Thoracic aorta (tissue), 2 donors: ENCODE results near the gene FBXW5. TPM values are rescaled to one million over a fixed set of nuclear protein-coding genes. Genes with fewer than 3 reads are reported as not detected.

Source experiments
- ATAC-seq: fragments of 150-250 bp; one replicate; pipeline ENCODE4 v1.8.0; 2017; ENCODE audit warnings: low read depth; ENCODE audit not compliant: insufficient number of reproducible peaks, low FRiP score
- DNase-seq: peaks from one replicate; pipeline ENCODE4 v3.0.0-alpha.2; 2020; ENCODE audit warnings: low spot score
- H3K27ac ChIP-seq, 2 donors: fragments of 200-600 bp; sonication (generic); 1 replicate in 1 of 2; 2 replicates in 1 of 2; pipeline ENCODE4 v1.5.1; 2016; ENCODE audit warnings: mild to moderate bottlenecking in 2 of 2, moderate library complexity in 2 of 2
- H3K27me3 ChIP-seq: fragments of 200-600 bp; sonication (generic); replicated peaks from 2 replicates; pipeline ENCODE4 v1.6.0; 2016; ENCODE audit warnings: mild to moderate bottlenecking; ENCODE audit not compliant: insufficient read depth
- H3K36me3 ChIP-seq: fragments of 200-600 bp; sonication (generic); one replicate; pipeline ENCODE4 v1.5.1; 2016
- H3K4me1 ChIP-seq, 2 donors: fragments of 200-600 bp; sonication (generic); 1 replicate in 1 of 2; 2 replicates in 1 of 2; pipeline versions ENCODE4 v1.5.1 to v1.6.0; 2016; ENCODE audit warnings: low read depth in 2 of 2, mild to moderate bottlenecking in 1 of 2; ENCODE audit not compliant: control insufficient read depth in 1 of 2
- H3K4me3 ChIP-seq: fragments of 200-600 bp; sonication (generic); 2 replicates; pipeline ENCODE4 v1.5.1; 2016; ENCODE audit warnings: mild to moderate bottlenecking
- H3K9me3 ChIP-seq: fragments of 200-600 bp; sonication (generic); 2 replicates; pipeline ENCODE4 v1.5.1; 2016
- CTCF ChIP-seq: fragments of 200-600 bp; sonication (generic); IDR thresholded peaks from one replicate; pipeline ENCODE4 v1.5.1; 2019; ENCODE audit warnings: antibody characterized with exemption
- total RNA-seq, 2 donors: library from RNA; depleted of rRNA; stranded (reverse); fragments of >200 nt; gene quantifications; one replicate each; pipeline versions ENCODE4 v1.1.0 to v1.2.3, GENCODE V29; 2016

Gene FBXW5
- total RNA-seq, 2 donors from 2014 or later, result 176 to 383 TPM

- no peak for TF ChIP-seq CTCF
- no peak overlapping the region for H3K4me3 ChIP-seq
- no peak for ATAC-seq
- H3K36me3 ChIP-seq, result no peaks in the 10 kb centered on the region
- H3K27ac ChIP-seq, result no peak overlapping the region
- peaks cover 0 to under 1% of the 10 kb centered on the region in 2 donors for H3K4me1 ChIP-seq
- H3K9me3 ChIP-seq, result no peaks in the 10 kb centered on the region
- no peak for DNase-seq
- H3K27me3 ChIP-seq, result no peaks in the 10 kb centered on the region
These were observed 27.8 kb upstream of the FBXW5 start for GRCh38 chr9:136972335-136972734.

GRCh38 chr9:136971746-136972145 lies 27.2 kb upstream of the FBXW5 start:
- Histone ChIP-seq H3K36me3 (no peaks in the 10 kb centered on the region), H3K4me3 (no peak overlapping the region), H3K4me1 (no peaks in the 10 kb centered on the region), H3K9me3 (no peaks in the 10 kb centered on the region), H3K27ac (no peak overlapping the region), H3K27me3 (no peaks in the 10 kb centered on the region)
- TF ChIP-seq CTCF, result no peak
- ATAC-seq (no peak), DNase-seq (no peak)

GRCh38 chr9:136970361-136970760 lies 25.8 kb upstream of the FBXW5 start:
- TF ChIP-seq CTCF, result no peak
- H3K36me3 ChIP-seq, result no peaks in the 10 kb centered on the region
- H3K27me3 ChIP-seq, result no peaks in the 10 kb centered on the region
- no peak overlapping the region for H3K27ac ChIP-seq
- no peak for ATAC-seq
- H3K4me3 ChIP-seq, result no peak overlapping the region
- H3K9me3 ChIP-seq, result no peaks in the 10 kb centered on the region
- no peak for DNase-seq
- H3K4me1 ChIP-seq, result peaks cover 0 to 7% of the 10 kb centered on the region in 2 donors

GRCh38 chr9:136969774-136970173 lies 25.2 kb upstream of the FBXW5 start:
- no peaks in the 10 kb centered on the region for H3K36me3 ChIP-seq
- no peaks in the 10 kb centered on the region for H3K9me3 ChIP-seq
- H3K4me1 ChIP-seq, result peaks cover 0 to 7% of the 10 kb centered on the region in 2 donors
- ATAC-seq (no peak), DNase-seq (no peak)
- no peak overlapping the region for H3K27ac ChIP-seq
- no peak overlapping the region for H3K4me3 ChIP-seq
- TF ChIP-seq CTCF, result no peak
- H3K27me3 ChIP-seq, result no peaks in the 10 kb centered on the region

GRCh38 chr9:136969150-136969549 lies 24.6 kb upstream of the FBXW5 start:
- Histone ChIP-seq H3K4me1 (peaks cover 0 to 7% of the 10 kb centered on the region in 2 donors), H3K36me3 (no peaks in the 10 kb centered on the region), H3K4me3 (no peak overlapping the region), H3K27ac (no peak overlapping the region), H3K9me3 (no peaks in the 10 kb centered on the region), H3K27me3 (no peaks in the 10 kb centered on the region)
- no peak for TF ChIP-seq CTCF
- DNase-seq (no peak), ATAC-seq (no peak)
